Measurements from ENCODE around the gene SYN1.
A peak's percentile ranks its signal among the peaks of the same experiment; 100 is the strongest.

The SYN1 gene

DNA sequence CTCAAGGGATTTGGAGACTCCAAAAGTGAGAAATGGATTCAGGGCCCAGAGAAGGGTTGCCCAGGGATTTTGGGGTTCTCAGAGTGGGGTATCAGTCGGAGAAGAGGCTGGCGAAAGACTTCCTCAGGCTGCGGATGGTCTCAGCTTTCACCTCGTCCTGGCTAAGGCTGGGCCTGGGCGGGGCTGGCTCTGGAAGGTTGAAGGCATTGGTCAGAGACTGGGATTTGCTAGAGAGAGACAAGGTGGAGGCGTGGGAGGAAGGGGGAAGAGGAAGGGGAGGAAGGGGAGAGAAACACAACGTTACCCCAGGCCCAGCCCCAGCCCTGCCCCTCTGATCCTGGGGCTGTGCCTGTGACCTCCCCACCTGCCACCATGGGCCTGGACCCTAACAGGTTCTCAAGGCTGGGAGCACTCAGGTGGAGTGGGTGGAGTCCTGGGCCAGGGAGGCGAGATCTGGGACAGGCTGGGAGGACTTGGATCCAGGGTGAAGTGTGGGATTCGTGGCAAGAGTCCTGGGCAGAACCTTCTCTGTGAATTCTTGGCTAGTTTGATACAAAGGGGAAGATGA lies 46.8 kb downstream of the SYN1 start:
- no peak for DNase-seq (ENCODE audit: low read depth)

DNA sequence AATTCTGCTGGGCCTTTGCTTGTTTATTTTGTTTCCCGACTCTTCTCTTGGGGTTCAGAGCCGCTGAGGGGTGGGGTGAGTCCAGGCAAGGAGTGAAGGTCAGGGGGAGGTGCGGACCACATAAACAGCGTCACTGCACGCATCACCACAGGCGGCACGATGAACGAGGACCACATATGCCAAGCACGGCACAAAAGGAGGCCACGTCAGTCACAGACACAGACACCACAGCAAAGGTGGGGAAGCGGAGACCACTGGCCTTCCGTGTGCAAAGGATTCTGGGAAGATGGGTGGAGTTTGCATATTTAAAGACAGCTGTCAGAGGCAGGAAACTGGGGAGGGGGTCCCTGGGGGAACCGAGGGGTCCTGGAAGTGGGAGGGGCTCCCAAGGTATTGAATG lies 47.8 kb downstream of the SYN1 start:
- DNase-seq (ENCODE audit: low read depth) = no peak

DNA sequence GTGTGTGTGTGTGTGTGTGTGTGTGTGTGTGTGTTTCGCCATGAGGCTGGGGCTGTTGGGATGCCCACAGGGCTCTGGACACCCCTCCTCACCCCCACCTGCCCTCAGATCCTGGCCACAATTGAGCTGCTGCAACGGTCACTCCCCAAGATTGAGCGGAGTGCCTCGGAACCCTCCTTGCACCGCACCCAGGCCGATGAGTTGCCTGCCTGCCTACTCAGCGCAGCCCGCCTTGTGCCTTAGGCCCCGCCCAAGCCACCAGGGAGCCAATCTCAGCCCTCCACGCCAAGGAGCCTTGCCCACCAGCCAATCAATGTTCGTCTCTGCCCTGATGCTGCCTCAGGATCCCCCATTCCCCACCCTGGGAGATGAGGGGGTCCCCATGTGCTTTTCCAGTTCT lies 48.4 kb downstream of the SYN1 start:
- DNase-seq (ENCODE audit: low read depth) = no peak

DNA sequence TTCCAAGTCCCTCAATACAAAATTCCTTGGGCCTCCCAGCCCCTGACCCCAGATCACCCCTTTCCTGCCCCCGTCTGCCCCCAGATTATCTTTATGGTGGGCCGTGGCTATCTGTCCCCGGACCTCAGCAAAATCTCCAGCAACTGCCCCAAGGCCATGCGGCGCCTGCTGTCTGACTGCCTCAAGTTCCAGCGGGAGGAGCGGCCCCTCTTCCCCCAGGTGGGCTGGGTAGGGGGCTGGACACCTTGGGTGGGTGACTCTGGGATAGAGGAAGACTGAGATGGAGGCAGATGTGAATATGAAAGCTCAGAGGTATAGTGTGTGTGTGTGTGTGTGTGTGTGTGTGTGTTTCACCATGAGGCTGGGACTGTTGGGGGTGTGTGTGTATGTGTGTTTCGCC lies 48.9 kb downstream of the SYN1 start:
- DNase-seq (ENCODE audit: low read depth) = no peak

DNA sequence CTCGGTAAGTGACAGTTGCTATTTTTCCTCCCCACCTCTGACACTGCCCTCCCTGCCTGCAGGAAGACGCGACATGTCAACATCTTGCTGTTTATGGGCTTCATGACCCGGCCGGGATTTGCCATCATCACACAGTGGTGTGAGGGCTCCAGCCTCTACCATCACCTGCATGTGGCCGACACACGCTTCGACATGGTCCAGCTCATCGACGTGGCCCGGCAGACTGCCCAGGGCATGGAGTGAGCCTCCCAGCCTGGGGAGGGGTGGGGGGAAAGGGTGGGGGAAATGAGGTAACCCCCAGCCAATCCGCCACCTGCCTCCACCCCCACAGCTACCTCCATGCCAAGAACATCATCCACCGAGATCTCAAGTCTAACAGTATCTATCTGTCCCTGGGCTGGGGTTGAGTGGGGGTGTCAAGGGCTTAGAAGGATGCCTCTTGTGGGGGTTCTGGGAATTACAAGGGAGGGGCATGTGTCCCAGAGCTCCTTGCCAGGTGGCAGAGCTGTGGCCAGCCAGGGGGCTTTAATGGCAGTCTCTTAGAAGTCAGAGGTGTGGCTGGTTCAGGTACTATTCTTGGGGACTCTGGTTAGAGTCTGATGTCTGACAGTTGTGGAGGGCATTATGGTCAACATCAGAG lies 50.9 kb downstream of the SYN1 start:
- DNase-seq (ENCODE audit: low read depth) = no peak

DNA sequence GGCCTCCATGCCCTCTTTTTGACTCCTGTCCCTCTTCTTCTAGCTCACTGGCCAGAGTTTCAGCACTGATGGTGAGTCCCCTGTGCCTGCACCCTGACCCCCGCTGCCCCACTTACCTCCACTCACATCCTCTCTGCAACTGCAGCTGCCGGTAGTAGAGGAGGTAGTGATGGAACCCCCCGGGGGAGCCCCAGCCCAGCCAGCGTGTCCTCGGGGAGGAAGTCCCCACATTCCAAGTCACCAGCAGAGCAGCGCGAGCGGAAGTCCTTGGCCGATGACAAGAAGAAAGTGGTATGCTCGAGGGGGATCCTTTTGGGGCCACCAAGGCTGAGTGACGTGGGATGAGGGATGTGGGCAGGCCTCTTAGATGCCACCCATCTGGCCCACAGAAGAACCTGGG lies 52.8 kb downstream of the SYN1 start:
- DNase-seq (ENCODE audit: low read depth) = no peak

DNA sequence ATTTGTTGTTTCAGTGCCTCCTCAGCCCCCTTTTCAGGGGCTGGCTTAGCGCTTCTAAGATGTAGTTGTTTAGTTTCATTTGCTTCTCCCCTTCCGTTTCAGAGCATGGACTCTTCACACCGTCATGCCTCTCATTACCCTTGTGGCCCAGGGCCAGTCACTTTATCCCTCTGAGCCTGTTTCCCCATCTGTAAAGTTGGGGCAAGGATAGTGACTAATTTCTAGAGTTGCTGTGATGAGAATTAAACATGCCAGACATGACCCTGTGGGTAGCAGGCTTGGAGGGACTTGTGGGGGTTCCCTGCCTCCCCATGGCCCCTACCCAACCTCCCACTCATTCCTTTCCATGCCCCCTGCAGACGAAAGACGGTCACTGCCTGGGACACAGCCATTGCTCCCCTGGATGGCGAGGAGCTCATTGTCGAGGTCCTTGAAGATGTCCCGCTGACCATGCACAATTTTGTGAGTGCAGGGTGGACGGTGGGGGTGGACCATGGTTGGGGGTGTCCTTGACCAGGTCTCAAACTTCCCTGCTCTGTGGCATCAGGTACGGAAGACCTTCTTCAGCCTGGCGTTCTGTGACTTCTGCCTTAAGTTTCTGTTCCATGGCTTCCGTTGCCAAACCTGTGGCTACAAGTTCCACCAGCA lies 55.1 kb downstream of the SYN1 start:
- DNase-seq (ENCODE audit: low read depth) = no peak

DNA sequence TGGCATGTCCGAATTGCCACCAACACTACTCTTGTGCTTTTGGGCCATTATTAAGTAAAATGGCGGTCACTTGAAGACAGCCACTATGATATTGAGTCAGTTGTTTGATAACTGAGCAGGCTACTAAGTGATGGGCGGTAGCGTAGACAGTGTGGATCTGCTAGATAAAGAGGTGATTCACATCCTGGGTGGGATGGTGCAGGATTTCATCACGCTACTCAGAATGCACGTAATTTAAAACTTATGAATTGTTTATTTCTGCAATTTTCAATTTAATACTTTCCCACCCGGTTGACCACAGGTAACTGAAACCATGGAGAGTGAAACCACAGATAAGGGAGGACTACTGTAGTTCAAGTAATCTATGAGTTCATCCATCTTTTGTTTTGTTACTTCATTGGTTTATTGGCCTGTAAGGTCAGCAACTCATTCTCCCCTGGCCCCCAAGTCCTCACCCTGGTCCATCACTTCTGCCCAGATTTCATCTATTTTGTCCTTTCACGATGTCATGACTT lies 55.8 kb downstream of the SYN1 start:
- no peak for DNase-seq (ENCODE audit: low read depth)

DNA sequence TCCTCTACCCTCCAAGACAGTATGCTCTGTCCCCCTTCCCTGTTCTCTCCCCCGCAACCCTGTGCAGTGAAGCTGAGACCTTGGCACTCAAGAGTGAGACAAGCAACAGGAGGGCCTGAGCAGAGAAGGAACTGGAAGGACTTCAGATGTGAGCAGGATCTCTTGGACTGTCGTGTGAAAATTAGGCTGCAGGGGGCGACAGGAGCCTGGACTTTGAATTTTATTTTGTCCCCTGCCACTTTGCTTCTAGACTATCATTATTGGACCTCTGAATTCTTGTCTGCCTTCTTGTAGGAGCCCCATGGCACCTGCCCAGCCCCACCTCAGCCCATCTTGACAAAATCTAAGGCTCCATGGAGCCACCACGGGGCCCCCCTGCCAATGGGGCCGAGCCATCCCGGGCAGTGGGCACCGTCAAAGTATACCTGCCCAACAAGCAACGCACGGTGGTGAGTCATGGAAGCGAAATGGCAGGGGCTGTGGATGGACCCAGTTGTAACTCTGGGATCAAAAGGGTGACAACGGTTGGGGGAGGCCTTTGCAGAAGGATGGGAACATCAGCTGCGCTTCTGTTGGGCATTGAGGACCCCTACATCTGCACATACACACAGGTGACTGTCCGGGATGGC lies 56.9 kb downstream of the SYN1 start:
- DNase-seq (ENCODE audit: low read depth) = no peak

DNA sequence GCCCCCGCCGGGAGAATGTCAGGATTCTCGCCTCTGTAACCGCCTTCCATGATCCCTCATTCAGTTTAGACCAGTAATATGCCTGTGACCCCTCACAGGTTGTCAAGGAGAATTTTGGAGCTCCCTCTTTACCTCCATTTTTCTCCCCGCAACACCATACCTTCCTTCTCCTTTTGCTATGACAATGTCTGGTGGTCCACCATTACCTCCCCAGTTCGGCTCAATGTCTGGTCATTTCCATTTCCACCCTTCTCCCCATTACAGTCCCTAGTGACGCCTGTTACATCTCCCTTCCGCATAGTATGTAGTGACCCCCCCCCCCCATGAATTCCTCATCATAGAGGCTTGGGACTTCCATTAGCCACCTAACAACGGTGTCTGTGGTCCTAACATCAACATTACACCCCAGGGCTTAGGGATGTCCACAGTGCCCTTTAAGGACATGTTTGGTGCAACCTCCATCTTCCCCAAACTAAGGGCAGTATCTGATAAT lies 58.0 kb downstream of the SYN1 start:
- no peak for DNase-seq (ENCODE audit: low read depth)

DNA sequence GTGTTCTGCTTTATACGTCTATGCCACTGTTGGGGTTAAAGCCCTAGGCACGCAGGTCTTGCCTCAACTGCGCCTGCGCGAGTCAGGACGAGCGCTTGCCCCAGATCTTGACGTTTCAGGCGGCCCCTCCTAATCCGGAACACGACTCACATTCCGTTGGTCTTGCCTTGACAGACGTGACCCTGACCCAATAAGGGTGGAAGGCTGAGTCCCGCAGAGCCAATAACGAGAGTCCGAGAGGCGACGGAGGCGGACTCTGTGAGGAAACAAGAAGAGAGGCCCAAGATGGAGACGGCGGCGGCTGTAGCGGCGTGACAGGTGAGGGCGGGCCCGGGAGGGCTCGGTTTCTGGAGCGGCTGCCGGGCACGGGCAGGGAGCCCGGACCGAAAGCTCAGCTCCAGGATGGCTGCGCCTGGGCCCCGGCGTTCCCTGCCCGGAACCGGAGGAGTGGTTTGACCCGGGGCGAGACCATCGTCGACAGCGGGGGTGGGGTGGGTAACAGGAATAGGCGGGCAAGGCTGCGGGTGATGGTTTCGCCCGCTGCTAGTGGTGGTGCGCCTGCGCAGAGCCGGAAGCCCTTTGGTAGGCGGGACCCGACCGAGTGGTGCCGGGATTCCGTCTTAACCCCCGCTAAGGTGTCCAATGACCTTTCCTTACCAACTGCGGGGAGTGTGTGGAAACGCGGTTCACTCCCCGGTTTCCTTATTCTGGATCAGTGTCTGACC lies 58.6 kb downstream of the SYN1 start, which contains the start of gene ARAF:
Gene ARAF, plus strand, starts transcription at position 272 of the 725 bp plus-strand sequence. CDS start 1,763 bp downstream, outside the sequence.
- DNase-seq (ENCODE audit: low read depth) = peak; percentile 98

DNA sequence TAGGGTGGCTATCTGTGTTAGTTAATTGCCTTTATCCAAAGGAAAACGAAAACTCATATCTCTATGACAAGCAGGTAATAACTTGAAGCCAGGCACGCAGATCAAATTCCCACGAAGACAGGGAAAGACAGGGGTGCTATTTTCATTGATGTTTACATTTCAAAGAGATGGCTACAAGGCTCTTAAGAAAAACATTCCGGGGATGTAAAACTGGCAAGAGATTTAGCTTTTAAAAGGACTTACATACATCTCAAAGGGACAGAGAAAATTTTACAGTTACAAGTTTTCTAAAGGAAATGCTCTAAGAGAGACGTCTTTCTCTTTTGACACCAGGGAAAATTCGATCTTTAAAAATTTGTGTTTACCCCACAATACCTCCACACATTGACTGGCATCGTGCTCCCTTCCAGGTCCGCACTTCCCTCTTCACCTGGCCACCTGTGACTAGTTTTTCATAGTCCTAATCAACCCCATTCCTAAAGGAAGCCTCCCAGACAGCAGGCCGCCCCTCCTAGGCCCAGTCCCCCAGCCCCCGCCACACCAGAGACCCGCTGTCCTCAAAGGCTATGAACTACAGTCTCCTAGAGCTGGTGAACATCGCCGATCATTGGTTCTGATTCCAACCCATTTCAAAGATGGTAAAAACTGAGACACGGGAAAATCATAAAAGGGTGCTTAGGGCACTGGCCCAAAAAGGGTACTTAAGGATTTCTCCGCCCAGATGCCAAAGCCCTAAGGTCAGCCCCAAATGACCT lies 59.3 kb downstream of the SYN1 start:
- no peak for DNase-seq (ENCODE audit: low read depth)

DNA sequence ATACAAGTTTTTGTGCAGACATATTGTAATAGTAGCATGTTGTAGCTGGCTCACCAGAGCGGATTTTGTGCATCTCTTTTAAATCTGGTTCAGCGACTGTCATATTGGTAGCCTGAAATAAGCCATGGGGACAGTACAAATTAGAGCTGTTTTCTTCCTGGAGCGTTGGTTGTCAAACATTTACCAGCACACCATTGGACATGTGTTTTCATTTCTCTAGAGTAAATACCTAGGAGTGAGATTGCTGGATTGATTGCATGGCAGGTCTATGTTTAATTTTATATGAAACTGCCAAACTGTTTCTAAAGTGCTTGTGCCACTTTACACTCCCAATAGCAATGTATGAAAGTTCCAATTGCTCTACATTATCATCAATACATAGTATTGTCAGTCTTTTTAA lies 61.2 kb downstream of the SYN1 start:
- DNase-seq (ENCODE audit: low read depth) = no peak

DNA sequence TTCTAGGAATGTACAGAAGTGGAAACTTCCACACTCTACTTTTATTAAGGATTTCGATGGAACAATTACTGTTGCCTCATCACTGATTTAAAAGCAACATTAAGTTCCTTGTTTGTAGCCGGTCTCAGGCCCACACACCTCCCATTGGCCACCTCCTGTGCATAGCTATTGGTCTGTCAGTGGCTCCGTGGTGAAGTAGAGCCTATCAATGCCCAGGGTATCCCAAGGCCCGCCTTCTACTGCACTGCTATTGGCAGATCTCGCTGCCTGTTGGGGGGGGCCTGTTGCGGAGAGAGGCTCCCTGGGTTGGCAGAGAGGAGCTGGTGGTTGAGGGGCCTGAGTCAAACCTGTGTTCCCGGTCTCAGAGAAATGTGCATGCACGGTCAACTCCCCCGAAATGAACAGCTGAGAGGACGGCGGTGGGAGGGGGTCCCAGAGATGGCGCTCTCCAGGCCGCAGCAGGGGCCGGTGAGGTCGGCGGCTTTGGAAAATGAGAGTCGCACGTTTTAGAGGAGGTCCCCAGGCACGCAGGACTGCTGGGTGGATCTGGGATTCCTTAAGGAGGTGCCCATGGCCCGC lies 63.5 kb downstream of the SYN1 start:
- peak; percentile 89 for DNase-seq (ENCODE audit: low read depth)

DNA sequence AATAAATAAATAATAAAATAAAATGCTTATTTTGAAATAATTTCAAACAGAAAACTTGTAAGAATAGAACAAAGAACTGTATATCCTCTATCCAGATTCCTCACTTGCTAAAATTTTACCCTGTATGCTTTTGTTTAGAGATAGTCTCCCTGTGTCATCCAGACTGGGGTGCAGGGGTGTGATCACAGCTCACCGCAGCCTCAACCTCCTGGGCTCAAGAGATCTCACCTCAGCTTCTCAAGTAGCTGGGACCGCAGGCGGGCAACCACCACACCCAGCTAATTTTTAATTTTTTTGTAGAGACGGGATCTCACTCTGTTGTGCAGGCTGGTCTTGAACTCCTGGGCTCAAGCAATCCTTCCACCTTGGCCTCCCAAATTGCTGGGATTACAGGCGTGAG lies 76.2 kb downstream of the SYN1 start:
- no peak for DNase-seq (ENCODE audit: low read depth)

DNA sequence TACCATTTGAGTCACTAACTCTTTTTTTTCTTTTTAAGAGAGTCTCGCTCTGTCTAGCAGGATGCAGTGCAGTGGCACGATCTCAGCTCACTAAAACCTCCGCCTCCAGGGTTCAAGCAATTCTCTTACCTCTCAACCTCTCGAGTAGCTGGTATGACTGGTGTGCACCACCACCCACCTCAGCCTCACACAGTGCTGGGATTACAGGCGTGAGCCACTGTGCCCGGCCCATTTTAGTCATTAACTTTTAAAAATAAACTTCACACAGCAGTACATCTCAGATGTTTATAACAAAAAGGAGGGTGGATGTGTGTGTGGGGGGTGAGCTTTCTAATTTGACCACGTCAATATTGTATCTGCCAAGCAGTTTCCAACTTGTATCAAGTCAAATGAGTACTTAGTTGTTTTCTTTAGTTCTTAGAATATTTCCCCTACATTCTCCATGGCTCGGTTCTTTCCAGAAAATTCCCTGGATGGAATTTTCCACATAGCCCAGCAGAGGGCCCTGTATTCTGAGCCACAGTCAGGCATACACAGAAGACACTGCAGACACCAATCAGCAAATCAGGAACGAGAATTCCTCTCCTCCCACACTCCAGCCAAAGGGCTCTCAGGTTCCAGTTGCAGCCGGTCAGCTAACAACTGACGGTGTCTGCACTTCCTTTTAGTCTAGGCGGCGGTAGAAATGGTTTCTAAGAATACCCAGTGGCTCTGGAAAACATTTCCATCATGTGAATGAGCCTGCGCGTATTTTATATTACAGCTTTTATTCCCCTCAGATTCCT lies 78.7 kb downstream of the SYN1 start:
- peak; percentile 89 for DNase-seq (ENCODE audit: low read depth)

DNA sequence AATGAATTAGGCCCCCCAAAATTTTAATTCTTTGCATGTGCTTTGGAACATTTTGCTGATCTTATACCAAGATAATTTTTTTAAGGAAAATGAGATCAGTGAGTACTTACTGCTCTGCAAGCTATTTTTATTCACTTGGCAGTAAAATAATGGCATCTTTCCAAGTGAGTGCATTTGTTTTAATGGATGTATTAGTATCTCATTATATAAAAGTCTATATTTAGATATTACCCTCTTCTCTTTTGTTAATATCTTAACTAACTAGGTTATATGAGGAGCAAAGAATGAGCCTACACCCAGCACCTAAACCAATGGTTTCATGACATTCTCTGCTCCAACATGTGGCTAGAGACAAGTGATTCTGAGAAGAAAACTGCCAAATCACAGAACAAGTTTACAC lies 79.8 kb downstream of the SYN1 start:
- no peak for DNase-seq (ENCODE audit: low read depth)

DNA sequence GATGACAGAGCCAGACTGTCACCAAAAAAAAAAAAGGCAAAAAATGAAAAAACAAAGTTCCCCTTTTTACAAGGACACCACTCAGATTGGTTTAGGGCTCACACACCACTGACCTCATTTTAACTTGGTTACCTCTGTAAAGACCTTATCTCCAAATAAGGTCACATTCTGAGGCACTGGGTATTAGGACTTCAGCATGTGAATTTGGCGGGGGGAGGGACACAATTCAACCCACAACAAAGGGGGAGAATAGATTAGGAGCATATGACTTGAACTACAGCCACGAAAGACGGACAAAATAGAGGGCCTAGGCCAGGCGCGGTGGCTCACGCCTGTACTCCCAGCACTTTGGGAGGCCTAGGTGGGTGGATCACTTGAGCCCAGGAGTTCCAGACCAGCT lies 89.6 kb downstream of the SYN1 start:
- no peak for DNase-seq (ENCODE audit: low read depth)

DNA sequence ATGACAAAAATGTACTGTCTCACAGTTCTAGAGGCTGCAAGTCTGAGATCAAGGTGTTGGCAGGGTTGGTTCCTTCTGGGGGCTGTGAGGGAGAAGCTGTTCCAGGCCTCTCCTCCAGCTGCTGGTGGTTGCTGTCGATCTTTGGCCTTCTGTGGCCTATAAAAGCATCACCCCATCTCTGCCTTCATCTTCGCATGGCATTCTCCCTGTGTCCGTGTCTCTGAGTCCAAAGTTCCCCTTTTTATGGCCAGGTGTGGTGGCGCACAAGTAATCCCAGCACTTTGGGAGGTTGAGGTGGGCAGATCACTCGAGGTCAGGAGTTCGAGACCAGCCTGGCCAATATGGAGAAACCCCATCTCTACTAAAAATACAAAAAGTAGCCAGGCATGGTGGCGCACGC lies 90.1 kb downstream of the SYN1 start:
- no peak for DNase-seq (ENCODE audit: low read depth)

DNA sequence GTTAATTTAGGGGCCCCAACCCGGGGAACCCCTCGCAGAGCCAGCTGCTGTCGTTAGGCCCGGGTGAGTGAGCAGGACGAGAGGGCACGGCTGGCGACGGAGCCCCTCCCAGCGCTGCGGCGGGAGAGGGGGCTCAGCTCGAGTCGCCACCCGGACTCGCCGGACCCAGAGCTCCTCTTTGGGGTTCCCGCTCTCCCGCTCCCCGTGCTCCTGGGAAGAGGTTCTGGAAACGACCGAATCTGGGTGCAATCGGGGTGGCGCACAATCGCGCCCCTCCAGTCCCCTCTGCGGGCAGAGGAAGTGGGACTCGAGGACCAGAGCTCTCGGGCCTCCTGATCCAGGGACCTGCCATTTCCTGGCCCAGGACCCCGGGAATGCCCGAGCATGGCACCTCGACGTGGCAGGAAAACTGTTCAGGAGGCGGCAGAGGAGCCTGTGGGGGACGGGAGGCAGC lies 95.9 kb downstream of the SYN1 start:
- no peak for DNase-seq (ENCODE audit: low read depth)
